NB4 (cell line): Measurements from ENCODE around the gene COL26A1.

Experiments used
- DNase-seq: peaks from one replicate; pipeline ENCODE4 v3.0.0; 2010; ENCODE audit warnings: low read depth
- H3K4me3 ChIP-seq: one replicate; pipeline ENCODE4 v1.5.1; 2011; ENCODE audit warnings: mild to moderate bottlenecking, low read depth, low read length, moderate library complexity
- MYC ChIP-seq: IDR thresholded peaks from 2 replicates; pipeline ENCODE4 v1.6.1; 2011; ENCODE audit warnings: low read depth, low read length
- POLR2A ChIP-seq: IDR thresholded peaks from 2 replicates; pipeline ENCODE4 v1.6.1; 2011; ENCODE audit warnings: mild to moderate bottlenecking; ENCODE audit not compliant: insufficient read length; ENCODE audit errors: extremely low read depth
- TF ChIP-seq, protein P1 (sequence below): IDR thresholded peaks from one replicate; pipeline ENCODE4 v1.5.1; 2012; ENCODE audit warnings: low read depth, low read length
- TF ChIP-seq, protein P2 (sequence below): IDR thresholded peaks from 2 replicates; pipeline ENCODE4 v1.6.1; 2011; ENCODE audit warnings: low read depth, low read length

Gene COL26A1

DNA sequence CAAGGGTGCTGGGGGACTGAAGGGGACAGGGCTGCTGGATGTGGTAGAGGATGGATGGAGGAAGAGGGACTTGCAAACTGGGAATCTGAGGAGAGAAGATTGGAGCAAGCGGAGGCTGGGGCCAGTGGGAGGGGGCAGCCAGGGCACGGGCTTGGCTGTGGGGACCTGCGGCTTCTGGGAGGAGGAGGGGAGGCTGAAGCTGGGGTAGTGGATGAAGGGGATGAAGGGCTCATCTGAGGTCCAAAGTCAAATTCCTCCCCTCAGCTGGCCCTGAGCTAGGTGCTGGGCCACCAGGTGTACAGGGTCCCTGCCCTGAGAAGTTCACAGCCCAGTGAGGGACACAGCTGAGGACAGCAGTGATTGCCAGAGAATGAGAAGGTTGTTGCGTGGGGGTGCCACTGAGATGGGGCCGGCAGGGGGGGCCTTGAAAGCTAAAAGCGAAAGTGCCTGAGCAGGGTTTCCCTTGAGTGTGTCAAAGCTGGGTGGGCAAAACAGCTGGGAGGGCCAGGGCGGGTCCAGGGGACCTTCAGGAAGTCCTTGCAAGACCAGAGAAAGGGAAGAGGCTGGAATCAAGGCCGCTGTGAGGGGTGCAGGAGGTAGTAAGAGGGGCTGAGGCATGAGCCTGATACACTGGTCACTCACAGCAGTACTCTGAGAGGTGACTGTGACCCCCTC, 191.2 kb downstream of the COL26A1 start:
- DNase-seq = no peak
- no peak overlapping the region for H3K4me3 ChIP-seq
- TF ChIP-seq, protein P1, sequence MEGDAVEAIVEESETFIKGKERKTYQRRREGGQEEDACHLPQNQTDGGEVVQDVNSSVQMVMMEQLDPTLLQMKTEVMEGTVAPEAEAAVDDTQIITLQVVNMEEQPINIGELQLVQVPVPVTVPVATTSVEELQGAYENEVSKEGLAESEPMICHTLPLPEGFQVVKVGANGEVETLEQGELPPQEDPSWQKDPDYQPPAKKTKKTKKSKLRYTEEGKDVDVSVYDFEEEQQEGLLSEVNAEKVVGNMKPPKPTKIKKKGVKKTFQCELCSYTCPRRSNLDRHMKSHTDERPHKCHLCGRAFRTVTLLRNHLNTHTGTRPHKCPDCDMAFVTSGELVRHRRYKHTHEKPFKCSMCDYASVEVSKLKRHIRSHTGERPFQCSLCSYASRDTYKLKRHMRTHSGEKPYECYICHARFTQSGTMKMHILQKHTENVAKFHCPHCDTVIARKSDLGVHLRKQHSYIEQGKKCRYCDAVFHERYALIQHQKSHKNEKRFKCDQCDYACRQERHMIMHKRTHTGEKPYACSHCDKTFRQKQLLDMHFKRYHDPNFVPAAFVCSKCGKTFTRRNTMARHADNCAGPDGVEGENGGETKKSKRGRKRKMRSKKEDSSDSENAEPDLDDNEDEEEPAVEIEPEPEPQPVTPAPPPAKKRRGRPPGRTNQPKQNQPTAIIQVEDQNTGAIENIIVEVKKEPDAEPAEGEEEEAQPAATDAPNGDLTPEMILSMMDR = no peak
- no peak for TF ChIP-seq MYC
- TF ChIP-seq, protein P2, sequence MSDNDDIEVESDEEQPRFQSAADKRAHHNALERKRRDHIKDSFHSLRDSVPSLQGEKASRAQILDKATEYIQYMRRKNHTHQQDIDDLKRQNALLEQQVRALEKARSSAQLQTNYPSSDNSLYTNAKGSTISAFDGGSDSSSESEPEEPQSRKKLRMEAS = no peak
- no peak for TF ChIP-seq POLR2A

DNA sequence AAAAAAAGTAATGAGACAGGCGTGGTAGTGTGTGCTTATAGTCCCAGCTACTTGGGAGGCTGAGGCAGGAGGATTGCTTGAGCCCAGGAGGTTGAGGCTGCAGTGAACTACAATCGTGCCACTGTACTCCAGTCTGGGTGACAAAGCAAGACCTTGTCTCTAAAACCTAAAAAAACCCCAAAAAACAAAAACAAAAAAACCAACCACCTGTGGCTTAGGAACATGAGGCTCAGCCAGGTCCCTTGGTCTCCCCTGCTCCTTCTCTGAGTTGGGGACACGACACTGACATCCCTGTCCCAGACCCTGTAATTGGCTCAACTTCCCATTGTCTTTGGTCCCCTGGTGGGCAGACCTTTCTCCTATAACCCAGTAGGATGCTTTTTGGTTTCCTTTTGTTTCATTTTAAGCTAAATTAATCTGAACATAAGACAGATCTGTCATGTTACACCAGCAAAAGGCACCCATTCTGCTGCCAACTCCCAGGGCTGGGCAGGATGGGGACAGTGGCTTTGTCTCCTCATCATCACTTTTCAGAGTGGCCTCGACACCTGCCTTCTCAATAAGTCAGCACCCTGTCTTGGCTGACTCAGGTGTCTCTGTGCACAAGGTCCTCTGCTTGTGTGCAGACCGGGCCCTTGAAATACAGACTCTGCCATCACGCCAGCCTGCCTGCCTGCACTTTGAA, 192.1 kb downstream of the COL26A1 start:
- DNase-seq = no peak
- TF ChIP-seq, protein P1 = no peak
- TF ChIP-seq, protein P2 = no peak
- TF ChIP-seq POLR2A (no peak), MYC (no peak)
- H3K4me3 ChIP-seq = no peak overlapping the region

DNA sequence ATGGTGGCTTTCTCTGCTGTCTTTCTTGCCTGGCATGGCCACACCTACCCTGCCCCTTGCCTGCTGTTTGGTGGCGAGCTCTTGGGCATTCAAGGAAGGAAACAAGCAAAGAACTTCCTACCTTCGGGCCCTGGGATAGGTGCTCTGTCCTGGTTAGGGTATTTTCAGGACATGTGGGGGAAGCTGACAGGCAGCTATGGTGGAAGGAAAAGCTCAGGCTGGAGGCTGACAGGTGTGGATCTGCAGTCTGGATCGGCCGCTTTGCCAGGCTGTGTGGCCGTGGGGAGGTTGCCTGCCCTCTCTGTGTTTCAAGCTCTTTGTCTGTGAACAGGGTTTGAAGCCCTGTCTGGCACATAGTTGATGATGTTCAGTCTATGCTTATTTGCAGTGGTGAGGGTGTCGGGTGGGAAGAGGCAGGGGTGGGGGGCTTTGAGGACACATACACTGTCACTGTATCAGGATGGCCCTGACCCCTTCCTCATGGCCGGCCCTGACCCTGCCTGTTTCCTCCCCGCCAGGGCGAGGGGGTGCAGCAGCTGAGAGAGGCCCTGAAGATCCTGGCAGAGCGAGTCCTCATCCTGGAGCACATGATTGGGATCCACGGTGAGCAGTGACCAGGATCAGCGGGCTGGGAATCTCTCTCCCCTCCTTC, 192.7 kb downstream of the COL26A1 start:
- DNase-seq = no peak
- no peak overlapping the region for H3K4me3 ChIP-seq
- TF ChIP-seq, protein P2 = no peak
- TF ChIP-seq POLR2A = no peak
- TF ChIP-seq, protein P1 = no peak
- TF ChIP-seq MYC = no peak

DNA sequence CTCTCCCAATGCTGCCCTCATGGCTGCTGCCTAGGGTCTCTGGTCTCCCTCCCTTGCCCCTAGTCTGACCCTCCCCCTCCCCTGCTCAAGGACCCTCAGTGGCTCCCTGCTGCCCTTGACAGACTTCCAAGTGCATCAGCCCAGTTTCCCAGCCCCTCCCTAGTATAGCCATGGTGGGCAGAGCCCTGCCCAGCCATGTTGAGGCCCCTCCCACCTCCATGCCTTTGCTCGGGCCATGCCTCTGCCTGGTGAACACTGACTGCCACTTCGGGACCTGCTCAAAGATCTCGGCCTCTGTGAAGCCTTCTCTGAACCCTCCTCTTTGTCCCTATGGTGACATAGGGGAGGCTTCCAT, 193.2 kb downstream of the COL26A1 start:
- no peak overlapping the region for H3K4me3 ChIP-seq
- TF ChIP-seq MYC (no peak), POLR2A (no peak)
- TF ChIP-seq, protein P1 = no peak
- TF ChIP-seq, protein P2 = no peak
- DNase-seq = no peak

DNA sequence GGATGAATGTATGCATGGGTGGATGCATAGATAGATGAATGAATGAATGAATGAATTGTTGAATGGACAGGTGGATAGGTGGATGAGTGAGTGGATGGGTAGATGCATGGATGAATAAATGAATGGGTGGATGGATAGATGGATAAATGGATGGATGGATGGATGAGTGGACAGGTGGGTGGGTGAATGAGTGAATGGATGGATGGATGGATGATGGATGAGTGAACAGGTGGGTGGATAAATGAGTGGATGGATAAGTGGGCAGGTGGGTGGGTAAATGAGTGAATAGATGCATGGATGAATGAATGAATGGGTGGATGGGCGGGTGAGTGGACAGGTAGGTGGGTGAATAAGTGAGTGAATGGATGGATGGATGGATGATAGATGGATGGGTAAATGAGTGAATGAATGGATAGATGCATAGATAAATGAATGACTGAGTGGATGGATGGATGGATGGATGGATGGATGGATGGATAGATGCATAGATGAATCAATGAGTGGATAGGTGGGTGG, 193.8 kb downstream of the COL26A1 start:
- TF ChIP-seq, protein P2 = no peak
- TF ChIP-seq, protein P1 = no peak
- TF ChIP-seq POLR2A (no peak), MYC (no peak)
- DNase-seq = no peak

More for the DNA sequence above, 193.8 kb downstream of the COL26A1 start:
- H3K4me3 ChIP-seq = no peak overlapping the region
